GM23248 (cell line): ENCODE data around the gene KCNQ2.

Experiments used
- EZH2 ChIP-seq: fragments of 200-600 bp; sonication (generic); IDR thresholded peaks from 2 replicates; pipeline ENCODE4 v1.6.1; 2018; ENCODE audit warnings: antibody characterized with exemption, mild to moderate bottlenecking; ENCODE audit not compliant: insufficient read depth, poor library complexity, severe bottlenecking
- EZH2phosphoT487 ChIP-seq: fragments of 200-600 bp; sonication (generic); IDR thresholded peaks from 2 replicates; pipeline ENCODE4 v1.6.1; 2018; ENCODE audit warnings: antibody characterized with exemption, moderate library complexity, mild to moderate bottlenecking, low read depth; ENCODE audit not compliant: insufficient read depth

DNA sequence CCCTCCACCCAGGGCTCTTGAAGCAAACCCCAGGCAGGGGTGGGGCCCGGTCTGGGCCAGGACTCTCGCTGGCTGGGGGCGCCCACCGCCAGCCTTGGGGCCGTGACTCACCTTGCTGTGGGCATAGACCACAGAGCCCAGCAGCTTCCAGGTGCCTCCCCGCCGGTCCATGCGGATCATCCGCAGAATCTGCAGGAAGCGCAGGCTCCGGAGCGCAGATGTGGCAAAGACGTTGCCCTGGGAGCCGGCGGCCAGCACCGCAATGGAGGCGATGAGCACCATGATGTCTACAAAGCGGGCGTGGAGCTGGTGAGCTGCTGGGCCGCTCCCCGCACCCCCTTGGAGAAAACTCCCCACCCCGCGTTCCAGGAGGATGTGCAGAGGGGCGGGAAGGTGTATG, 27.9 kb downstream of the KCNQ2 start:
- TF ChIP-seq EZH2 (no peak), EZH2phosphoT487 (no peak)
